ENCODE measurements around the gene C19orf25. TPM values are rescaled to one million over a fixed set of nuclear protein-coding genes. Genes with fewer than 3 reads are reported as not detected.

Gene C19orf25
- total and polyA plus RNA-seq, 9 of the 15 experiments (the other 6 are each of a cell fraction or from before 2014, with no cell fraction given), result 0.79 to 96.0 (median 36.1) TPM

- H3K9me1 ChIP-seq (ENCODE audit: control insufficient read depth, insufficient read depth, low read length), result peaks cover 3% of the 10 kb centered on the region
- peaks cover 20% of the 10 kb centered on the region for H4K20me1 ChIP-seq (replicated peaks; ENCODE audit: control insufficient read depth, insufficient read depth, low read length)
- peaks cover 68% of the 10 kb centered on the region; the same call in 2 of the 3 replicates for H3K36me3 ChIP-seq (ENCODE audit: control insufficient read depth, insufficient read depth, low read length)
- no peak overlapping the region for H3K4me3 ChIP-seq
- no peaks in the 10 kb centered on the region for H3K9me3 ChIP-seq (replicated peaks; ENCODE audit: control insufficient read depth, insufficient read depth, low read depth, low read length)
- BruUV-seq (replicated peaks), result no TSS peak
- H3K4me2 ChIP-seq (ENCODE audit: insufficient read depth, low read length), result no peak overlapping the region
- ChIA-PET CTCF (ENCODE audit: low intra/inter-chr PET ratio) (no interaction called here), POLR2A (interaction anchor here (0.7 to 7.0 kb wide), 3 partner anchors 10 to 335 kb away, joined by 3 to 52 read pairs (median 5); no protein-coding TSS in a partner anchor)
- peaks cover 15% of the 10 kb centered on the region for H3K79me2 ChIP-seq (ENCODE audit: control insufficient read depth, insufficient read depth, low read length)
- intact Hi-C loops (cut with micrococcal nuclease) (no loop called here), in situ Hi-C loops (cut with MboI) (no loop called here)
- 93% methylated on average over 30 of the region's 47 CpGs for WGBS (ENCODE audit: insufficient coverage, low coverage, missing lambda C conversion rate)
- FAIRE-seq (no peak), ATAC-seq (no peak), DNase-seq (ENCODE audit: extremely low read depth in 1 of 4, low spot score in 3 of 4) (no peak)
- H3K9ac ChIP-seq (ENCODE audit: insufficient read depth in 1 of 2, low read depth in 2 of 2, low read length in 2 of 2), result peak overlapping the region in 1 of 2 experiments; percentile 78; a peak in 2 of 4 replicates
- H2AFZ ChIP-seq (ENCODE audit: low read depth, low read length), result no peak overlapping the region
- no peak overlapping the region for H3K27ac ChIP-seq (ENCODE audit: extremely low read depth, low read depth, low read length)
- peaks cover 15 to 81% of the 10 kb centered on the region in 2 experiments; a peak in 4 of 5 replicates for H3K4me1 ChIP-seq (replicated peaks in 1 of 2; ENCODE audit: control insufficient read depth in 2 of 2, insufficient read depth in 2 of 2, low read length in 2 of 2)
- H3K27me3 ChIP-seq (ENCODE audit: control insufficient read depth in 2 of 2, insufficient read depth in 2 of 2, low read length in 2 of 2), result no peaks in the 10 kb centered on the region
- TF ChIP-seq TOE1 (IDR thresholded peaks at IDR 0.05; ENCODE audit: borderline replicate concordance) (no peak), TOE1 (CRISPR knock-in tag; IDR thresholded peaks at IDR 0.05; ENCODE audit: borderline replicate concordance, low read depth) (no peak), MYNN (IDR thresholded peaks at IDR 0.05) (no peak), MYNN (CRISPR knock-in tag; IDR thresholded peaks at IDR 0.05) (no peak), POLR2G (IDR thresholded peaks at IDR 0.05; ENCODE audit: low read depth, low read length) (peak; percentile 61; the same call in 1 of the 2 replicates), ZNF740 (CRISPR knock-in tag; IDR thresholded peaks at IDR 0.05) (peak; percentile 60; the same call in 1 of the 2 replicates), ZNF740 (tag; IDR thresholded peaks at IDR 0.05) (no peak), GTF2B (IDR thresholded peaks at IDR 0.05; ENCODE audit: extremely low read depth, insufficient read length) (no peak), ZNF311 (CRISPR knock-in tag; IDR thresholded peaks at IDR 0.05) (no peak), GABPB1 (CRISPR knock-in tag; IDR thresholded peaks at IDR 0.05) (peak; percentile 48; the same call in 1 of the 2 replicates), NFE2 (IDR thresholded peaks at IDR 0.05; ENCODE audit: low read depth) (no peak), BMI1 (IDR thresholded peaks at IDR 0.05; ENCODE audit: low read length) (no peak), IRF9 (tag; IDR thresholded peaks at IDR 0.05) (no peak), NUFIP1 (IDR thresholded peaks at IDR 0.05; ENCODE audit: partially characterized antibody) (no peak), PRDM10 (IDR thresholded peaks at IDR 0.05; ENCODE audit: partially characterized antibody) (no peak)
These were observed 45.6 kb downstream of the C19orf25 start for GRCh38 chr19:1433119-1434039.

All from K562 (cell line).